Right lobe of liver (tissue), 4 donors: ENCODE data around the gene AARS1.

Source experiments
- CTCF ChIP-seq, 4 donors: fragments of 200-600 bp in 3 of 4; fragments of 450-650 bp in 1 of 4; IDR thresholded peaks; one replicate each; pipeline versions ENCODE4 v1.5.1 to v1.8.0; 2016 to 2022; ENCODE audit warnings: antibody characterized with exemption in 4 of 4, mild to moderate bottlenecking in 2 of 4
- POLR2A ChIP-seq: fragments of 450-650 bp; IDR thresholded peaks from one replicate; pipeline ENCODE4 v1.6.1; 2017; ENCODE audit warnings: antibody characterized with exemption, mild to moderate bottlenecking
- donor health status: DM: no; HTN: no; CAD: no.
- donor health status: DM: no; HTN: no; CAD: no.
- donor health status: DM: no; HTN: yes; CAD: no.

- TF ChIP-seq CTCF (IDR thresholded peaks at IDR 0.05) (no peak), POLR2A (no peak)
Observed at GRCh38 chr16:70320121-70320520, 30.8 kb upstream of the AARS1 start.
